HG03280 (cell line): ENCODE results near the gene CLCA4.

Experiments
- ATAC-seq: cut with Tn5 transposase; IDR thresholded peaks from one replicate; pipeline ENCODE4 v1.9.1; 2021; ENCODE audit warnings: mild to moderate bottlenecking, moderate library complexity; ENCODE audit not compliant: unreplicated experiment

Gene CLCA4

DNA sequence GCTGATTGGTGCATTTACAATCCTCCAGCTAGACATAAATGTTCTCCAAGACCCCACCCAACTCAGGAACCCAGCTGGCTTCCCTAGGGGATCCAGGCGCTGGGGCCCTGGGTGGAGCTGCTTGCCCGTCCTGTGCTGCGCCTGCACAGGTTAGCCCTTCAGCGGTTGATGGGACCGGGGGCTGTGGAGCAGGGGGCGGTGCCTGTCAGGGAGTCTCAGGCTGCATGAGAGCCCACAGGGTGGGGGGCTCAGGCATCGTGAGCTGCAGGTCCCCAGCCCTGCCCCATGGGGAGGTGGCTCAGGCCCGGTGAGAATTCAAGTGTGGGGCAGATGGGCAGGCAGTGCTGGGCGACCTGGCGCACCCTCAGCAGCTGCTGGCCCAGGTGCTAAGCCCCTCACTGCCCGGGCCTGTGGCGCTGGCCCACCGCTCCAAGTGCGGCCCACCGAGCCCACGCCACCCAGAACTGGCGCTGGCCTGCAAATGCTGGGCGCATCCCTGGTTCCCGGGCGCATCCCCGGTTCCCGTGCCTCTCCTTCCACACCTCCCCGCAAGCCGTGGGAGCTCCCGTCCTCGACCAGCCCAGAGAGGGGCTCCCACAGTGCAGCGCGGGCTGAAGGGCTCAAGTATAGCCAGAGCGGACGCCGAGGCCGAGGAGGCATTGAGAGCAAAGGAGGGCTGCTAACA lies 23.1 kb upstream of the CLCA4 start:
- no peak for ATAC-seq

GRCh38 chr1:86527306-86527705 lies 19.6 kb upstream of the CLCA4 start:
- no peak for ATAC-seq

- ATAC-seq, result no peak
Observed at GRCh38 chr1:86530211-86530845, 16.6 kb upstream of the CLCA4 start.

GRCh38 chr1:86537928-86538695 lies 8.8 kb upstream of the CLCA4 start:
- no peak for ATAC-seq

GRCh38 chr1:86538775-86539174 lies 8.1 kb upstream of the CLCA4 start:
- no peak for ATAC-seq

DNA sequence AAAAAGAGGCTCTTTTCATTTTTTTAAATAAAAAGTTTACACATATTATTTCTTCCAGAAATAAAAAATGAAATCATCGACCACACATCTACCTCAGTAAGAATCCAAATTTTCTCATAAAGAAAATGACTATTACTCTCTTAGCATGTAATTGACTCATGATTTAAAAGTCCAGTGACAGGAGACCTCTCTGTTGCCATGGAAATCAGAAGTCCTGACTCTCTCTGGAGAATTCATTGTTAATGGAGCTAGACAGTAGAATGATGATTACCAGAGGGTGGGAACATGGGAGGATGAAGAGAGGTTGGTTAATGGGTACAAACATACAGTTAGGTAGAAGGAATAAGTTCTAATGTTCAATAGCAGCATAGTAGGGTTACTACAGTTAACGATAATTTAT lies 5.0 kb upstream of the CLCA4 start:
- no peak for ATAC-seq

DNA sequence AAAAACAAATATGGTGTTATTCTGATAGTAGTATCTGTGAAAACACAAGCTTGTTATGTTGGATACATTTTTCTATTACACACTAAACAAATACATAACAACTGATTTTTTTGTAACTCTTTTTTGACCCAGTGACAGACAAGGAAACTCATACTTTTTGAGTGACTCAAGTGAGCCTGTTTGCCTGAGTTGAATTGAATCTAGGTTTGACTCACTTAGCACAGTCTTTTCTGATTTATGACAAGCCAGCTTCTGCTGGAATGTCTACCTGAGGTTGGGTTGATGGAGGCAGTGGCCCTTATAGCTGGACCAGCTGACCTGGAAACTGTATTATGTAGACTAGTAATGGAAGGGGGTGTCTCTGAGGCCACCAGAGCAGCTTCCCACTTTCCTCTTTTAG lies 4.2 kb upstream of the CLCA4 start:
- no peak for ATAC-seq

GRCh38 chr1:86548839-86549238 lies 2.0 kb downstream of the CLCA4 start:
- no peak for ATAC-seq

GRCh38 chr1:86551305-86551704 lies 4.4 kb downstream of the CLCA4 start:
- no peak for ATAC-seq

DNA sequence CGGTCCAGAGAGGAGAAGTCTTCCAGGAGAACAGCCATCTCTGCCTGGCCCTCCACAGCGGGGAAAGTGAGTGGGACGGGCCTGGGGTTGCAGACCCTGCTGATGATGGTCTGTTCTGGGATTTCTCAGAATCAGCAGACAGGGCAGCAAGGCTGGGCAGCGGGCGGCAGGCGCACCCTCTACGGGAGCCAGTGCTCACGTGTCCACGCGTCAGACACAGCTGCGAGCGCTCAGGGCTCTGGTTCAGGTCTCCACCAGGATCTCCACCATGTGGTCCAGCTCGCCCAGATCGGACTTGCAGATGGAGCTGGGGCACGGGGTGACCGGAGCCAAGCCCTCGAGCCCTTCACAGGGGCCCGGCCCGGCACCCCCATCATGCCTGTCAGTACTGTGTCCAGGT lies 5.5 kb downstream of the CLCA4 start:
- ATAC-seq, result no peak

DNA sequence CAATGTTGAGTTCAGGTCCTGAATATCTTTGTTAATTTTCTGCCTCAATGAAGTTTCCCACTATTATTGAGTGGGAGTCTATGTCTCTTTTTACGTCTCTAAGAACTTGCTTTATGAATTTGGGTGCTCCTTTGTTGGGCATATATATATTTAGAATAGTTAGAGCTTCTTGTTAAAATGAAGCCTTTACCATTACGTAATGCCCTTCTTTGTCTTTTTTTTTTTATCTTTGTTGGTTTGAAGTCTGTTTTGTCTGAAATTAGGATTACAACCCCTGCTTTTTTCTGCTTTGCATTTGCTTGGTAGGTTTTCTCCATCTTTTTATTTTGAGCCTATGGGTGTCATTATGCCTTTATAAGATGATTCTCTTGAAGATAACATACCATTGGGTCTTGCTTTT lies 10.9 kb downstream of the CLCA4 start:
- no peak for ATAC-seq

DNA sequence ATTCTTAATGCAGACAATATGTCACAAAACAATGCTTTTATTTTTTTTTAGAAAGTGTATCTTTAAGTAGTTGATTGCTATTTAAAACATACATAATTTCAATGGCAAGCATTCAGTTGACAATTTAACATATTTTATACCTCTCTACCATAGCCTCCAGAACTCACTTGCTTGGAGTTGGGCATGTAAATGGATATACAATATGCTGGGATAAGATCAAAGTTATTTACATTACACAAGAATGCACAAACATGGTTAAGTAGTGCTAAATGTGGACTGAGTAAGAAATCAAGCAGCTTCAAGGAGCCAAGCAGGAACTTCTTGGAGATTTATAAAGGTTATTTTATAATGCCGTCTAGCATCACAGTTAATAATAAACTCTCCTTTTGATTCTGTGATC lies 17.0 kb downstream of the CLCA4 start:
- no peak for ATAC-seq

GRCh38 chr1:86567341-86567740 lies 20.5 kb downstream of the CLCA4 start:
- ATAC-seq, result no peak

- ATAC-seq, result no peak
Observed at GRCh38 chr1:86567878-86568277, 21.0 kb downstream of the CLCA4 start.

GRCh38 chr1:86573763-86574484 lies 27.0 kb downstream of the CLCA4 start:
- ATAC-seq, result no peak

- ATAC-seq, result no peak
Observed at GRCh38 chr1:86581231-86581630, 34.4 kb downstream of the CLCA4 start.

- ATAC-seq, result no peak
Observed at GRCh38 chr1:86582161-86582560, 35.3 kb downstream of the CLCA4 start.

GRCh38 chr1:86583032-86583431 lies 36.2 kb downstream of the CLCA4 start:
- no peak for ATAC-seq

- no peak for ATAC-seq
Observed at GRCh38 chr1:86583593-86583992, 36.7 kb downstream of the CLCA4 start.

GRCh38 chr1:86594284-86594770 lies 47.4 kb downstream of the CLCA4 start:
- no peak for ATAC-seq

DNA sequence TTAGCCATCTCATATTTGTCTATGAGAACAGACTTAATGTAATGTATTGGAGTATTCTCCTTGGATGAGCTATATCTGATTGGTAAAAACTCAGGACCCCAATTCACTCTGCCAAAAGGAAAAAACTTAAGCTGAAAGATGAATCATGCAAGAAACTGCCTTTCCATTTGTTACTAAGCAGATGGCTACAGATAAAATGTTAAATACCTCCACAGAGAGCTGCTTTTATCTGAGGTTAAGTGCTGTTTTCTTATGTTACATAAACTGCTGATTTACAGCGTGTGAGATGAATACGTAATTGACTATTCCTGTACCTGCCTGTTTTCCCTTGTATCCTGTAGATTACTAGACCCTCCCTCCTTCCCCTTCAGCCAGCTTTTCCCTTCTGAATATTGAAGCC lies 49.3 kb downstream of the CLCA4 start:
- ATAC-seq, result no peak
